Kidney (tissue), 14 donors: ENCODE measurements around the gene HPS5. TPM values are rescaled to one million over a fixed set of nuclear protein-coding genes. Genes with fewer than 3 reads are reported as not detected.
"Not testable (repeated sequence)": the region's sequence is repeated elsewhere in the genome, so short reads cannot be mapped to it uniquely, and the experiment has no call there.

Experiments
- DNase-seq, 5 donors: peaks; one replicate each; pipeline ENCODE4 v3.0.0-alpha.2; 2013 to 2020
- FAIRE-seq: peaks from 2 replicates; lab custom pipeline; 2012; peaks lifted over from hg19 to GRCh38; lab: Jason Lieb, UNC
- H3K27ac ChIP-seq, 2 donors: one replicate each; pipeline ENCODE4 v1.7.0; 2013; ENCODE audit warnings: low read depth in 2 of 2, low read length in 2 of 2, inconsistent platforms in 1 of 2
- H3K27me3 ChIP-seq: one replicate; pipeline ENCODE4 v1.7.1; 2013; ENCODE audit warnings: low read length, inconsistent platforms; ENCODE audit not compliant: control insufficient read depth, insufficient read depth
- H3K36me3 ChIP-seq, 3 donors: one replicate each; pipeline versions ENCODE4 v1.7.0 to v1.7.1; 2013; ENCODE audit warnings: low read length in 3 of 3, control low read depth in 1 of 3, inconsistent platforms in 1 of 3; ENCODE audit not compliant: insufficient read depth in 3 of 3, control insufficient read depth in 2 of 3
- H3K4me1 ChIP-seq, 3 donors: one replicate each; pipeline versions ENCODE4 v1.7.0 to v1.7.1; 2013; ENCODE audit warnings: low read length in 3 of 3, inconsistent platforms in 1 of 3, low read depth in 1 of 3; ENCODE audit not compliant: control insufficient read depth in 2 of 3, insufficient read depth in 2 of 3
- H3K4me3 ChIP-seq, 3 donors: one replicate each; pipeline versions ENCODE4 v1.7.0 to v1.8.1; 2013; ENCODE audit warnings: low read length in 3 of 3, control low read depth in 1 of 3, inconsistent platforms in 1 of 3
- H3K9ac ChIP-seq, 3 donors: one replicate each; pipeline versions ENCODE4 v1.7.0 to v1.7.1; 2013; ENCODE audit warnings: low read length in 3 of 3, control low read depth in 1 of 3, inconsistent platforms in 1 of 3
- H3K9me3 ChIP-seq, 3 donors: one replicate each; pipeline versions ENCODE4 v1.7.0 to v1.7.1; 2013; ENCODE audit warnings: low read length in 3 of 3, control low read depth in 1 of 3, inconsistent platforms in 1 of 3; ENCODE audit not compliant: control insufficient read depth in 2 of 3, insufficient read depth in 1 of 3
- intact Hi-C: fragments of 100-400 bp; cut with DNase I; formaldehyde crosslinking; loops from one replicate; pipeline ENCODE4 v1.11.1; 2022
- polyA plus RNA-seq: library from polyadenylated mRNA; stranded (reverse); fragments of 350-450 nt; fragmentation: Illumina TruSeq; extraction: RNeasy Lipid Tissue Mini Kit (QIAGEN cat#74804); gene quantifications from one replicate; pipeline ENCODE4 v1.2.3, GENCODE V29; 2014; ENCODE audit warnings: low read depth, low replicate concordance; ENCODE audit not compliant: insufficient read depth
- total RNA-seq: library from RNA; stranded (reverse); fragmentation: NEBNext Ultra II Directional; extraction: Animal tissue kit (Norgen Biotek cat#: 25700); gene quantifications from one replicate; pipeline ENCODE4 v1.2.1, GENCODE V29; 2021
- TF ChIP-seq, protein P1 (sequence below): IDR thresholded peaks from 3 replicates; pipeline ENCODE4 v1.5.1; 2012; ENCODE audit warnings: mild to moderate bottlenecking, moderate library complexity, borderline replicate concordance; ENCODE audit not compliant: insufficient read depth; ENCODE audit errors: extremely low read depth
- donor health status: control.
- donor health status: control.
- donor health status: control.
- donor health status: control.
- donor health status: control.
- donor health status: DM: yes; HTN: yes; CAD: no.
- donor health status: Normal renal cell carcinoma (clear cell type).

The HPS5 gene
- total and polyA plus RNA-seq, 2 donors from 2014 or later, result 7.7 to 17.2 TPM

- H3K9me3 ChIP-seq, result no peaks in the 10 kb centered on the region
- TF ChIP-seq, protein P1, sequence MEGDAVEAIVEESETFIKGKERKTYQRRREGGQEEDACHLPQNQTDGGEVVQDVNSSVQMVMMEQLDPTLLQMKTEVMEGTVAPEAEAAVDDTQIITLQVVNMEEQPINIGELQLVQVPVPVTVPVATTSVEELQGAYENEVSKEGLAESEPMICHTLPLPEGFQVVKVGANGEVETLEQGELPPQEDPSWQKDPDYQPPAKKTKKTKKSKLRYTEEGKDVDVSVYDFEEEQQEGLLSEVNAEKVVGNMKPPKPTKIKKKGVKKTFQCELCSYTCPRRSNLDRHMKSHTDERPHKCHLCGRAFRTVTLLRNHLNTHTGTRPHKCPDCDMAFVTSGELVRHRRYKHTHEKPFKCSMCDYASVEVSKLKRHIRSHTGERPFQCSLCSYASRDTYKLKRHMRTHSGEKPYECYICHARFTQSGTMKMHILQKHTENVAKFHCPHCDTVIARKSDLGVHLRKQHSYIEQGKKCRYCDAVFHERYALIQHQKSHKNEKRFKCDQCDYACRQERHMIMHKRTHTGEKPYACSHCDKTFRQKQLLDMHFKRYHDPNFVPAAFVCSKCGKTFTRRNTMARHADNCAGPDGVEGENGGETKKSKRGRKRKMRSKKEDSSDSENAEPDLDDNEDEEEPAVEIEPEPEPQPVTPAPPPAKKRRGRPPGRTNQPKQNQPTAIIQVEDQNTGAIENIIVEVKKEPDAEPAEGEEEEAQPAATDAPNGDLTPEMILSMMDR, result no peak
- no peaks in the 10 kb centered on the region for H3K36me3 ChIP-seq
- intact Hi-C loops, result no loop called here
- no peak overlapping the region for H3K4me3 ChIP-seq
- H3K27me3 ChIP-seq, result no peaks in the 10 kb centered on the region
- DNase-seq (no peak), FAIRE-seq (no peak)
- no peaks in the 10 kb centered on the region for H3K4me1 ChIP-seq
- no peak overlapping the region for H3K27ac ChIP-seq
- no peak overlapping the region for H3K9ac ChIP-seq
Measured at GRCh38 chr11:18253233-18253632, 68.7 kb downstream of the HPS5 start.

- H3K27me3 ChIP-seq, result no peaks in the 10 kb centered on the region
- H3K4me3 ChIP-seq, result no peak within 1 kb of the TSS
- TF ChIP-seq, protein P1, result no peak
- no peaks in the 10 kb centered on the region for H3K9me3 ChIP-seq
- no peaks in the 10 kb centered on the region for H3K36me3 ChIP-seq
- no peaks in the 10 kb centered on the region for H3K4me1 ChIP-seq
- no peak within 1 kb of the TSS for H3K27ac ChIP-seq
- FAIRE-seq, result no peak
- intact Hi-C loops, result no loop called here
- H3K9ac ChIP-seq, result no peak within 1 kb of the TSS
- DNase-seq, result no peak
Measured at GRCh38 chr11:18248561-18248960, 73.4 kb downstream of the HPS5 start, which contains the start of gene SAA2. Gene SAA2 (minus strand): TSS chr11:18248668. CDS start chr11:18248011, 657 bp downstream.

GRCh38 chr11:18247191-18247581, 74.8 kb downstream of the HPS5 start:
- intact Hi-C loops, result not testable (repeated sequence)

DNA sequence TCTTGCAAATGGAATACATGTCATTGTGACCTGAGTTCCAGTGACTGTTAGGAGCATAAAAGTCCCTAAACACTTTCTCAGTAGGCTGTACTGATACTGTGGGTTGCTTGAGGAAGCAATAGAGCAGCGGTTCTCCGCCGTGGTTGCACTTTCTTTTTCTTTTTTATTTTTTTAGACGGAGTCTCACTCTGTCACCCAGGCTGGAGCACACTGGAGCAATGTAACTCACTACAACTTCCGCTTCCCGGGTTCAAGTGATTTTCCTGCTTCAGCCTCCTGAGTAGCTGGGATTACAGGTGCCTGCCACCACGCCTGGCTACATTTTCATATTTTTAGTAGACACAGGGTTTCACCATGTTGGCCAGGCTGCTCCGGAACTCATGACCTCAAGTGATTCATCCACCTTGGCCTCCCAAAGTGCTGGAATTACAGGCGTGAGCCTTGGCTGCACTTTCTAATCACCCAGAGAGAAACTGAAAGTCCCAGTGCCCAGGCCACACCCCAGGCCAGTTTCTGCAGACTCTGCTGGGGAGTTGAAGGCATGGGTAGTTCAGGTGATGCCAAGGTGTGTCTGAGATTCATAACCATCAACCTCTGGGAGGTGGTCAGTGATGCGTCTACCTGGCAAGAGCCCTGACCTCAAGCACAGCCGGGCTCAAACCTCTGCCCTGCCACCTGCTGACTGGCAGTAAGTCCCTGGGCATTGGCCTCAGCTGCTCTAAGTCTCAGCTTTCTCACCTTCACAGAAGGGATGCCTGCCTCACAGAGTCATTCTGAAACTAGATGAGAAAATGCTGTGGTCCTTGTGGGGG, 75.4 kb downstream of the HPS5 start:
- H3K4me3 ChIP-seq, H3K9me3 ChIP-seq, H3K27ac ChIP-seq, H3K4me1 ChIP-seq, H3K36me3 ChIP-seq, intact Hi-C loops, H3K27me3 ChIP-seq, FAIRE-seq, H3K9ac ChIP-seq, DNase-seq: not testable (repeated sequence)

More at GRCh38 chr11:18247191-18247581, 74.8 kb downstream of the HPS5 start:
- not testable (repeated sequence) for H3K36me3 ChIP-seq, FAIRE-seq, H3K9me3 ChIP-seq, H3K27ac ChIP-seq, H3K9ac ChIP-seq, H3K27me3 ChIP-seq, H3K4me3 ChIP-seq, H3K4me1 ChIP-seq, DNase-seq
